Colonic mucosa (tissue), 4 donors: Measurements from ENCODE around the gene MFAP1. TPM values are rescaled to one million over a fixed set of nuclear protein-coding genes. Genes with fewer than 3 reads are reported as not detected.
A peak's percentile ranks its signal among the peaks of the same experiment; 100 is the strongest.

Experiments used
- DNase-seq: peaks from one replicate; pipeline ENCODE4 v3.0.0-alpha.2; 2020
- H3K27ac ChIP-seq: fragments of 200-600 bp; one replicate; pipeline ENCODE4 v1.8.0; 2021
- H3K27me3 ChIP-seq: fragments of 200-600 bp; one replicate; pipeline ENCODE4 v1.8.0; 2021
- H3K36me3 ChIP-seq: fragments of 200-600 bp; one replicate; pipeline ENCODE4 v1.8.0; 2021
- H3K4me1 ChIP-seq: fragments of 200-600 bp; one replicate; pipeline ENCODE4 v1.8.0; 2021; ENCODE audit warnings: mild to moderate bottlenecking
- H3K4me3 ChIP-seq: fragments of 200-600 bp; one replicate; pipeline ENCODE4 v1.8.0; 2021
- H3K9ac ChIP-seq, 2 donors: one replicate each; pipeline ENCODE4 v1.7.0; 2013; ENCODE audit warnings: control low read depth in 2 of 2, low read depth in 2 of 2, low read length in 2 of 2
- H3K9me3 ChIP-seq: fragments of 200-600 bp; one replicate; pipeline ENCODE4 v1.8.0; 2021
- CTCF ChIP-seq: fragments of 200-600 bp; IDR thresholded peaks from one replicate; pipeline ENCODE4 v1.8.0; 2022; ENCODE audit warnings: antibody characterized with exemption, mild to moderate bottlenecking
- intact Hi-C: fragments of 100-400 bp; cut with DNase I; formaldehyde crosslinking; loops from one replicate; pipeline ENCODE4 v1.14.1; 2022
- total RNA-seq, 2 donors: library from RNA; stranded (reverse); fragmentation: NEBNext Ultra II Directional in 1 of 2; extraction: Animal tissue kit (Norgen Biotek cat#: 25700) in 1 of 2; gene quantifications; one replicate each; pipeline ENCODE4 v1.2.1, GENCODE V29; 2021
- donor health status: healthy.
- donor health status: DM: no; HTN: no; CAD: no.
- donor health status: DM: no; HTN: no; CAD: no.

The MFAP1 gene
- total RNA-seq, 2 donors from 2014 or later, result 20.7 to 27.8 TPM

- H3K9me3 ChIP-seq, result no peaks in the 10 kb centered on the region
- TF ChIP-seq CTCF, result no peak
- H3K27me3 ChIP-seq, result no peaks in the 10 kb centered on the region
- DNase-seq, result peak; percentile 96
- H3K4me3 ChIP-seq, result peak within 1 kb of the TSS; percentile 89
- H3K36me3 ChIP-seq, result peaks cover 6% of the 10 kb centered on the region
- peak within 1 kb of the TSS; percentile 84 to 99 for H3K9ac ChIP-seq
- peaks cover 19% of the 10 kb centered on the region for H3K4me1 ChIP-seq
- peak within 1 kb of the TSS; percentile 90 for H3K27ac ChIP-seq
- intact Hi-C loops, result no loop called here
These were observed 24.0 kb downstream of the MFAP1 start, which contains the start of gene HYPK for GRCh38 chr15:43800286-43801141. TSS of gene HYPK (plus strand) at chr15:43800599. CDS start at chr15:43800623, 24 bp downstream.

GRCh38 chr15:43799945-43800285 is 24.6 kb downstream of the MFAP1 start, which contains the start of gene SERINC4:
TSS of gene SERINC4 (minus strand) at chr15:43800220. CDS start at chr15:43799986, 234 bp downstream.
- Histone ChIP-seq H3K9me3 (no peaks in the 10 kb centered on the region), H3K9ac (peak within 1 kb of the TSS; percentile 84 to 99), H3K36me3 (peaks cover 3% of the 10 kb centered on the region), H3K4me1 (peaks cover 19% of the 10 kb centered on the region), H3K27ac (peak within 1 kb of the TSS; percentile 90), H3K27me3 (no peaks in the 10 kb centered on the region), H3K4me3 (peak within 1 kb of the TSS; percentile 89)
- intact Hi-C loops, result loop anchor here (10.0 kb wide), 1 partner anchor 915 kb away; the partner anchor contains the start of genes B2M and PATL2
- DNase-seq, result no peak
- TF ChIP-seq CTCF, result no peak

- Histone ChIP-seq H3K36me3 (peaks cover 4% of the 10 kb centered on the region), H3K4me1 (peaks cover 21% of the 10 kb centered on the region), H3K9ac (peak overlapping the region; percentile 45 to 99), H3K27me3 (no peaks in the 10 kb centered on the region), H3K4me3 (no peak overlapping the region), H3K9me3 (no peaks in the 10 kb centered on the region), H3K27ac (peak overlapping the region; percentile 90)
- DNase-seq, result peak; percentile 49
- intact Hi-C loops, result loop anchor here (10.0 kb wide), 1 partner anchor 915 kb away; the partner anchor contains the start of genes B2M and PATL2
- no peak for TF ChIP-seq CTCF
These were observed 25.1 kb downstream of the MFAP1 start for GRCh38 chr15:43799209-43799944.

- H3K9me3 ChIP-seq, result no peaks in the 10 kb centered on the region
- H3K4me1 ChIP-seq, result peaks cover 32% of the 10 kb centered on the region
- peak overlapping the region in 1 of 2 donors; percentile 46 for H3K9ac ChIP-seq
- no peak for DNase-seq
- H3K27ac ChIP-seq, result no peak overlapping the region
- intact Hi-C loops, result loop anchor here (10.0 kb wide), 1 partner anchor 918 kb away; the partner anchor contains the start of genes B2M and PATL2
- no peak for TF ChIP-seq CTCF
- H3K27me3 ChIP-seq, result no peaks in the 10 kb centered on the region
- peaks cover 8% of the 10 kb centered on the region for H3K36me3 ChIP-seq
- H3K4me3 ChIP-seq, result no peak overlapping the region
These were observed 27.9 kb downstream of the MFAP1 start for GRCh38 chr15:43796566-43796965.

GRCh38 chr15:43795997-43796396 is 28.5 kb downstream of the MFAP1 start:
- H3K27me3 ChIP-seq, result no peaks in the 10 kb centered on the region
- no peak overlapping the region for H3K27ac ChIP-seq
- peaks cover 8% of the 10 kb centered on the region for H3K36me3 ChIP-seq
- H3K9me3 ChIP-seq, result no peaks in the 10 kb centered on the region
- DNase-seq, result no peak
- peaks cover 32% of the 10 kb centered on the region for H3K4me1 ChIP-seq
- no peak for TF ChIP-seq CTCF
- H3K9ac ChIP-seq, result no peak overlapping the region
- intact Hi-C loops, result loop anchor here (10.0 kb wide), 1 partner anchor 919 kb away; the partner anchor contains the start of genes B2M and PATL2
- no peak overlapping the region for H3K4me3 ChIP-seq
